IMR-90 (cell line): ENCODE measurements around the gene YPEL3.

Experiments
- CTCF ChIP-seq: conservative IDR thresholded peaks from 2 replicates; pipeline ENCODE4 v1.5.1; 2012; ENCODE audit warnings: mild to moderate bottlenecking, low read depth, low read length, improper control_type of control experiment
- MAZ ChIP-seq: IDR thresholded peaks from 2 replicates; pipeline ENCODE4 v1.6.1; 2012; ENCODE audit warnings: low read depth, mild to moderate bottlenecking, low read length, improper control_type of control experiment, moderate library complexity, borderline replicate concordance
- RCOR1 ChIP-seq: IDR thresholded peaks from 2 replicates; pipeline ENCODE4 v1.6.1; 2012; ENCODE audit warnings: mild to moderate bottlenecking, low read length, improper control_type of control experiment; ENCODE audit not compliant: insufficient replicate concordance

- TF ChIP-seq CTCF: no peak
- TF ChIP-seq RCOR1: no peak
- TF ChIP-seq MAZ: no peak
These were observed 43.8 kb upstream of the YPEL3 start for GRCh38 chr16:30139583-30140481.
